ENCODE data around the gene CABLES2. TPM values are rescaled to one million over a fixed set of nuclear protein-coding genes. Genes with fewer than 3 reads are reported as not detected.

Gene CABLES2
- total RNA-seq, 1 experiment from 2014 or later, result 12.4 TPM

DNA sequence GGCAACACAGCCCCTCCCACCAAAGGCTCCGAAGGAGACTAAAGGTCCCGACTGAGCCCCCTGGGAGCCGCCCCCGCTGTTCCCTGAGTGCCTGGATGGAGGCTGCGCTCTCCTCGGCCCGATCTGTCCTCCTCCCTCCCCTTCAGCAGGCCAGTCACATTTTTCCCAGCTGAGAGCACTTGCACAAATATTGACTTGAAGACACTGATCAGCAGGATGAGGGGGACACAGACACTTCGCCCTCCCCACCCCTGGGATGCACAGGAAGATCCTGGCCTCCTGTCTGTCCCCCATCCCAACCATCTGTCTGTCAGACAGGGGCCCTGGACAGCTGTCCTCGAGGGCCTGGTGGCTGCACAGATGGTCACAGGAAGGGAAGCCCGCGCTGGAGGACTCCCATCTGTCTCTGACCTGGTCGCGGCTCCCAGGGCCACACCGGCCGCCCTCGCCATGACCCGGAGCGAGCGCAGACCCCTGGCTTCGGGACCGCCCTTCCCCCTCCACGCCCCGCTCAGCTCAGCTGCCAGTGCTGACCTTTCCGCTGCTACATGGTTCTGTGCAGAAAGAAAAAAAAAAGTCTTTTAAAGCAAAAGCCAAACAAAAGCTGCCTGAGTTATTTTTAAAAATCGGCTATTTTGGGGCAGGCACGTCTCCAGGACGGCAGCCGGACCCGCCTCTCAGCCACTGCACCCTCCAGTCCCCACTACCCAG lies 51.1 kb downstream of the CABLES2 start:
- DNase-seq (peak; percentile 48), ATAC-seq (no peak)
- H2AFZ ChIP-seq (ENCODE audit: low read length), result no peak overlapping the region
- H3K9me3 ChIP-seq (ENCODE audit: low read length), result no peaks in the 10 kb centered on the region
- no TSS peak for BruUV-seq (replicated peaks)
- H3K27ac ChIP-seq (ENCODE audit: low read length), result peak overlapping the region; percentile 93
- H3K79me2 ChIP-seq (ENCODE audit: low read length), result peaks cover 86% of the 10 kb centered on the region
- H3K9me2 ChIP-seq (replicated peaks; ENCODE audit: low read length), result no peaks in the 10 kb centered on the region
- TF ChIP-seq, protein P1, sequence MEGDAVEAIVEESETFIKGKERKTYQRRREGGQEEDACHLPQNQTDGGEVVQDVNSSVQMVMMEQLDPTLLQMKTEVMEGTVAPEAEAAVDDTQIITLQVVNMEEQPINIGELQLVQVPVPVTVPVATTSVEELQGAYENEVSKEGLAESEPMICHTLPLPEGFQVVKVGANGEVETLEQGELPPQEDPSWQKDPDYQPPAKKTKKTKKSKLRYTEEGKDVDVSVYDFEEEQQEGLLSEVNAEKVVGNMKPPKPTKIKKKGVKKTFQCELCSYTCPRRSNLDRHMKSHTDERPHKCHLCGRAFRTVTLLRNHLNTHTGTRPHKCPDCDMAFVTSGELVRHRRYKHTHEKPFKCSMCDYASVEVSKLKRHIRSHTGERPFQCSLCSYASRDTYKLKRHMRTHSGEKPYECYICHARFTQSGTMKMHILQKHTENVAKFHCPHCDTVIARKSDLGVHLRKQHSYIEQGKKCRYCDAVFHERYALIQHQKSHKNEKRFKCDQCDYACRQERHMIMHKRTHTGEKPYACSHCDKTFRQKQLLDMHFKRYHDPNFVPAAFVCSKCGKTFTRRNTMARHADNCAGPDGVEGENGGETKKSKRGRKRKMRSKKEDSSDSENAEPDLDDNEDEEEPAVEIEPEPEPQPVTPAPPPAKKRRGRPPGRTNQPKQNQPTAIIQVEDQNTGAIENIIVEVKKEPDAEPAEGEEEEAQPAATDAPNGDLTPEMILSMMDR (conservative IDR thresholded peaks at IDR 0.05; ENCODE audit: low read depth, low read length), result no peak
- TF ChIP-seq EZH2phosphoT487 (IDR thresholded peaks at IDR 0.05; ENCODE audit: borderline replicate concordance, low read length) (no peak), EZH2 (IDR thresholded peaks at IDR 0.05; ENCODE audit: low read length, unreplicated experiment) (no peak)
- H3K27me3 ChIP-seq (ENCODE audit: low read length), result no peaks in the 10 kb centered on the region
- ChIA-PET CTCF (no interaction called here), POLR2A (ENCODE audit: unreplicated experiment) (no interaction called here)
- peaks cover 2% of the 10 kb centered on the region for H3F3A ChIP-seq (ENCODE audit: low read length, unreplicated experiment)
- H3K4me2 ChIP-seq (ENCODE audit: low read length), result peak overlapping the region; percentile 79
- H3K4me1 ChIP-seq (ENCODE audit: insufficient read depth, low read length), result peaks cover 85% of the 10 kb centered on the region
- H3K36me3 ChIP-seq (ENCODE audit: low read depth, low read length), result peaks cover 43% of the 10 kb centered on the region
- H4K20me1 ChIP-seq (ENCODE audit: low read length), result no peaks in the 10 kb centered on the region
- peak overlapping the region; percentile 79 for H3K9ac ChIP-seq (ENCODE audit: low read length)
- H3K4me3 ChIP-seq (ENCODE audit: low read length), result peak overlapping the region; percentile 29; the same call in 1 of the 2 replicates
- intact Hi-C loops (cut with micrococcal nuclease), result no loop called here

DNA sequence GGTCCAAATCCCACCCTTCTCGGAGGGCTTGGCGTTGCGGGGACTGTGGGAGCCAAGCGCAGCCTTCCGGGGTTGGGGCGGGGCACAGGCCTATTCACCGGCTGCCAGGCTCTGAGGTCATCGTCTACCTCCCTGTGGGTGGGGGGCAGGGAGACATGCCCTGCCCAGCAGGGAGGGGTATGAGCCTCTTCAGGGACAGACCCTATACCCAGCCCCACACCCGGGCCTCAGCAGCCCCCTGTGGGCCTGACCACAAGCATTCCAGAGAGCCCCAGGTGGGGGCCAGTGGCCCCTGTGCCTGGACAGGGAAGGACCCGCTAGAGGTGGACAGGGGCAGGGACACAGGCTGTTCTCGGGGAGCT lies 51.6 kb downstream of the CABLES2 start:
- Histone ChIP-seq H3K9me3 (ENCODE audit: low read length) (no peaks in the 10 kb centered on the region), H3K27me3 (ENCODE audit: low read length) (no peaks in the 10 kb centered on the region), H3K79me2 (ENCODE audit: low read length) (peaks cover 81% of the 10 kb centered on the region), H3K9me2 (replicated peaks; ENCODE audit: low read length) (no peaks in the 10 kb centered on the region), H3K4me2 (ENCODE audit: low read length) (peak overlapping the region; percentile 79), H3K27ac (ENCODE audit: low read length) (peak overlapping the region; percentile 93), H3K36me3 (ENCODE audit: low read depth, low read length) (peaks cover 47% of the 10 kb centered on the region), H4K20me1 (ENCODE audit: low read length) (no peaks in the 10 kb centered on the region), H3K4me1 (ENCODE audit: insufficient read depth, low read length) (peaks cover 86% of the 10 kb centered on the region), H2AFZ (ENCODE audit: low read length) (no peak overlapping the region), H3F3A (ENCODE audit: low read length, unreplicated experiment) (peaks cover 4% of the 10 kb centered on the region), H3K4me3 (ENCODE audit: low read length) (peak overlapping the region; percentile 39; the same call in 1 of the 2 replicates), H3K9ac (ENCODE audit: low read length) (peak overlapping the region; percentile 79)
- ATAC-seq (no peak), DNase-seq (peak; percentile 57)
- TF ChIP-seq EZH2 (IDR thresholded peaks at IDR 0.05; ENCODE audit: low read length, unreplicated experiment) (no peak), EZH2phosphoT487 (IDR thresholded peaks at IDR 0.05; ENCODE audit: borderline replicate concordance, low read length) (no peak)
- TF ChIP-seq, protein P1 (conservative IDR thresholded peaks at IDR 0.05; ENCODE audit: low read depth, low read length), result no peak
- BruUV-seq (replicated peaks), result no TSS peak
- POLR2A ChIA-PET (ENCODE audit: unreplicated experiment), result no interaction called here
- CTCF ChIA-PET, result no interaction called here
- intact Hi-C loops (cut with micrococcal nuclease), result no loop called here

DNA sequence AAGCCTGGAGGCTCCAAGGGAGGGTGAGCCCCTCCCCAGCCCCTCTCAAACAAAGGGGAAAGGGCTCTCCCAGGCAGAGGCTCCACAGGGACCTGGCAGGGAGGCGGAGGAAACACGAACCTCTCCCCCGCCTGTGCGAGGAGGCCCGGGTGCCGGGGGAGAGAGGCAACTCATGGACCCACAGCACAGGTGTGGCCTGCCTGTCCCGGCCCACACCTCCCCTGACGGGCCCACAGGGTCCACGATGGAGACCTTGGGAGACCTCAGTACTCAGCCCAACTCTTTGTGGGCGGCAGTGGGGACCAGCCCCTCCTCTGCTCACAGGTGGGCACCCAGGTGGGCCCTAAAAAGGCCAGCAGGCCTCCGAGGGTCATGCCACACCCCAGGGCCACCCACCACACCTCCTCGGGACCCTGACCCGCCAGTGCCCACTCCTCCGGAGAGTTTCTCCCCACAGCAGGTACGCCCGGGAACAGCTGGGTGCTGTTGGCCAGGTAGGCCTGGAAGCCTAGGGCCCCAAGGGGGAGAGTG lies 52.2 kb downstream of the CABLES2 start:
- Histone ChIP-seq H3K4me2 (ENCODE audit: low read length) (peak overlapping the region; percentile 79), H3K79me2 (ENCODE audit: low read length) (peaks cover 81% of the 10 kb centered on the region)
- no peak for DNase-seq

More for the DNA sequence above, 52.2 kb downstream of the CABLES2 start:
- TF ChIP-seq, protein P1 (conservative IDR thresholded peaks at IDR 0.05; ENCODE audit: low read depth, low read length), result no peak
- TF ChIP-seq EZH2 (IDR thresholded peaks at IDR 0.05; ENCODE audit: low read length, unreplicated experiment), result no peak
- TF ChIP-seq EZH2phosphoT487 (IDR thresholded peaks at IDR 0.05; ENCODE audit: borderline replicate concordance, low read length), result no peak
- no peaks in the 10 kb centered on the region for H3K9me2 ChIP-seq (replicated peaks; ENCODE audit: low read length)
- no peak for ATAC-seq
- ChIA-PET POLR2A (ENCODE audit: unreplicated experiment) (no interaction called here), CTCF (no interaction called here)
- H3K36me3 ChIP-seq (ENCODE audit: low read depth, low read length), result peaks cover 47% of the 10 kb centered on the region
- peaks cover 90% of the 10 kb centered on the region for H3K4me1 ChIP-seq (ENCODE audit: insufficient read depth, low read length)
- H3F3A ChIP-seq (ENCODE audit: low read length, unreplicated experiment), result peaks cover 8% of the 10 kb centered on the region
- no peaks in the 10 kb centered on the region for H3K27me3 ChIP-seq (ENCODE audit: low read length)
- peak overlapping the region; percentile 93 for H3K27ac ChIP-seq (ENCODE audit: low read length)
- peak overlapping the region; percentile 39; the same call in 1 of the 2 replicates for H3K4me3 ChIP-seq (ENCODE audit: low read length)
- BruUV-seq (replicated peaks), result no TSS peak
- intact Hi-C loops (cut with micrococcal nuclease), result no loop called here
- H4K20me1 ChIP-seq (ENCODE audit: low read length), result no peaks in the 10 kb centered on the region
- peak overlapping the region; percentile 79 for H3K9ac ChIP-seq (ENCODE audit: low read length)
- H2AFZ ChIP-seq (ENCODE audit: low read length), result no peak overlapping the region
- no peaks in the 10 kb centered on the region for H3K9me3 ChIP-seq (ENCODE audit: low read length)

Data from PC-3 (cell line).